CD14-positive monocyte (primary cell): Measurements from ENCODE around the gene ASCC3. TPM values are rescaled to one million over a fixed set of nuclear protein-coding genes. Genes with fewer than 3 reads are reported as not detected.

ENCODE experiments used
- DNase-seq, 3 donors: peaks; one replicate each; pipeline ENCODE4 v3.0.0-alpha.2; 2011 to 2022
- H2AFZ ChIP-seq: 2 replicates; pipeline ENCODE4 v1.6.0; 2012; ENCODE audit warnings: mild to moderate bottlenecking, low read depth, low read length, inconsistent platforms; ENCODE audit not compliant: insufficient read depth, poor library complexity, severe bottlenecking
- H3K27ac ChIP-seq, 2 donors: 1 replicate in 1 of 2; 2 replicates in 1 of 2; pipeline ENCODE4 v1.5.1; 2012 to 2013; ENCODE audit warnings: low read length in 2 of 2, control low read depth in 1 of 2, inconsistent platforms in 1 of 2, low read depth in 1 of 2, mild to moderate bottlenecking in 1 of 2
- H3K27me3 ChIP-seq, 2 donors: one replicate each; pipeline versions ENCODE4 v1.6.0 to v1.6.1; 2011 to 2013; ENCODE audit warnings: low read length in 2 of 2; ENCODE audit not compliant: control insufficient read depth in 2 of 2, insufficient read depth in 2 of 2
- H3K36me3 ChIP-seq, 2 donors: replicated peaks in 1 of 2; 1 replicate in 1 of 2; 2 replicates in 1 of 2; pipeline versions ENCODE4 v1.5.1 to v1.6.1; 2012 to 2013; ENCODE audit warnings: low read length in 2 of 2, control low read depth in 1 of 2, inconsistent platforms in 1 of 2, mild to moderate bottlenecking in 1 of 2; ENCODE audit not compliant: insufficient read depth in 2 of 2, control insufficient read depth in 1 of 2
- H3K4me1 ChIP-seq, 2 donors: 1 replicate in 1 of 2; 2 replicates in 1 of 2; pipeline versions ENCODE4 v1.5.1 to v1.6.1; 2012 to 2013; ENCODE audit warnings: low read length in 2 of 2, control low read depth in 1 of 2, inconsistent platforms in 1 of 2, mild to moderate bottlenecking in 1 of 2, moderate library complexity in 1 of 2; ENCODE audit not compliant: insufficient read depth in 2 of 2, control insufficient read depth in 1 of 2
- H3K4me2 ChIP-seq: replicated peaks from 2 replicates; pipeline ENCODE3; 2012; ENCODE audit warnings: low read length, moderate library complexity, mild to moderate bottlenecking; ENCODE audit not compliant: poor library complexity, severe bottlenecking; ENCODE audit errors: extremely low read depth
- H3K4me3 ChIP-seq, 3 experiments: fragments of 200-600 bp in 1 of 3; sonication (generic) in 1 of 3; replicated peaks in 1 of 3; 1 replicate in 2 of 3; 2 replicates in 1 of 3; pipeline ENCODE4 v1.5.1; 2011 to 2013; ENCODE audit warnings: low read length in 3 of 3, mild to moderate bottlenecking in 3 of 3, control low read depth in 2 of 3, low read depth in 2 of 3, inconsistent platforms in 1 of 3, moderate library complexity in 1 of 3
- H3K79me2 ChIP-seq: 2 replicates; pipeline ENCODE4 v1.6.0; 2012; ENCODE audit warnings: mild to moderate bottlenecking, control low read depth, inconsistent platforms, low read length, moderate library complexity; ENCODE audit not compliant: insufficient read depth
- H3K9ac ChIP-seq: 2 replicates; pipeline ENCODE4 v1.6.0; 2017; ENCODE audit warnings: low read length, mild to moderate bottlenecking; ENCODE audit not compliant: insufficient read depth, poor library complexity, severe bottlenecking
- H3K9me3 ChIP-seq, 2 donors: replicated peaks in 1 of 2; 1 replicate in 1 of 2; 2 replicates in 1 of 2; pipeline versions ENCODE4 v1.5.1 to v1.6.1; 2012 to 2013; ENCODE audit warnings: low read length in 2 of 2, control low read depth in 1 of 2; ENCODE audit not compliant: control insufficient read depth in 1 of 2, insufficient read depth in 1 of 2
- H4K20me1 ChIP-seq: 2 replicates; pipeline ENCODE4 v1.6.0; 2012; ENCODE audit warnings: mild to moderate bottlenecking, low read length, control low read depth, moderate library complexity; ENCODE audit not compliant: insufficient read depth
- H3K27ac Mint-ChIP-seq, 7 donors: one replicate each; pipeline ENCODE4 v1.8.0; 2020; ENCODE audit warnings: mild to moderate bottlenecking in 7 of 7, mixed read lengths in 7 of 7, moderate library complexity in 6 of 7, inconsistent platforms in 2 of 7
- H3K27me3 Mint-ChIP-seq, 3 donors: one replicate each; pipeline ENCODE4 v1.8.0; 2021 to 2022; ENCODE audit warnings: low read depth in 3 of 3, mild to moderate bottlenecking in 3 of 3, mixed read lengths in 3 of 3, moderate library complexity in 3 of 3, inconsistent platforms in 1 of 3
- H3K36me3 Mint-ChIP-seq, 2 donors: one replicate each; pipeline ENCODE4 v1.8.0; 2020; ENCODE audit warnings: mixed read lengths in 2 of 2, inconsistent platforms in 1 of 2, mild to moderate bottlenecking in 1 of 2
- H3K4me1 Mint-ChIP-seq: one replicate; pipeline ENCODE4 v1.8.0; 2020; ENCODE audit warnings: mild to moderate bottlenecking, mixed read lengths
- H3K4me3 Mint-ChIP-seq, 2 donors: one replicate each; pipeline ENCODE4 v1.8.0; 2020; ENCODE audit warnings: mild to moderate bottlenecking in 2 of 2, mixed read lengths in 2 of 2, moderate library complexity in 1 of 2
- H3K9me3 Mint-ChIP-seq, 7 donors: one replicate each; pipeline ENCODE4 v1.8.0; 2020 to 2022; ENCODE audit warnings: mixed read lengths in 7 of 7, mild to moderate bottlenecking in 6 of 7, moderate library complexity in 6 of 7, inconsistent platforms in 2 of 7
- WGBS: methylation state at CpG from one replicate; pipeline ENCODE4 v1.1.5; 2013; ENCODE audit warnings: missing lambda C conversion rate; ENCODE audit not compliant: insufficient coverage; 5-methylcytosine and 5-hydroxymethylcytosine counted together
- intact Hi-C, 2 donors: fragments of 100-400 bp; cut with micrococcal nuclease; formaldehyde crosslinking; loops; one replicate each; pipeline versions ENCODE4 v1.15.0 to v1.15.1; 2023
- polyA plus RNA-seq, 3 donors: library from polyadenylated mRNA; depleted of rRNA in 1 of 3; unstranded in 2 of 3; stranded (reverse) in 1 of 3; fragments of 300-500 nt in 2 of 3; fragments of >200 nt in 1 of 3; fragmentation: Illumina TruSeq in 2 of 3; gene quantifications; 1 replicate in 2 of 3; 2 replicates in 1 of 3; pipeline ENCODE4 v1.2.3, GENCODE V29; 2012 to 2021
- TF ChIP-seq, protein P1 (sequence below): fragments of 200-600 bp; IDR thresholded peaks from one replicate; pipeline ENCODE4 v1.8.0; 2022; ENCODE audit warnings: antibody characterized with exemption, mild to moderate bottlenecking

Gene ASCC3
- polyA plus RNA-seq, 3 donors, result 6.4 to 12.9 (median 10.6) TPM

DNA sequence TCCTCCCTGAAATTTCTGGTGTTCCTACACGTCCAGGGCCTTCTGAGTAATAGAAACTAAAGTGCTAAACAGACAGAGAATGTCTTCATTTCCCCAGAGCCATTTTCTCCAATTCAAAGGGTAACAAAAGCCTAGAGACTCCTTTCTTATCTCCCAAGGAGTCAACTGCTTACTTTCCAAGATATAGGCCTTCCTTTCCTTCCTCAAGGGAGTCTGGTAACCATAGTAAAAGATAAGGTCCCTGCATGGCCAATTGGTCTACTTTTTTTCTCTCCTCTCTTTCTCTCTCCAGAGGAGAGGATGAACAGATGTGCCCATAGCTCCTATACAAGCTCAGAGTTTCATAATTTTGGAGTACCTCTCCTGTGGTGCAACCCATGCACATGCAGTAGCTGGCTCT lies 185.7 kb downstream of the ASCC3 start:
- no peak overlapping the region for H3K4me3 ChIP-seq
- H2AFZ ChIP-seq, result no peak overlapping the region
- no peaks in the 10 kb centered on the region for H4K20me1 ChIP-seq
- intact Hi-C loops, result no loop called here
- H3K4me1 ChIP-seq, result no peaks in the 10 kb centered on the region
- H3K27me3 Mint-ChIP-seq, result no peaks in the 10 kb centered on the region
- H3K36me3 ChIP-seq, result no peaks in the 10 kb centered on the region
- H3K4me3 Mint-ChIP-seq, result no peak overlapping the region
- TF ChIP-seq, protein P1, sequence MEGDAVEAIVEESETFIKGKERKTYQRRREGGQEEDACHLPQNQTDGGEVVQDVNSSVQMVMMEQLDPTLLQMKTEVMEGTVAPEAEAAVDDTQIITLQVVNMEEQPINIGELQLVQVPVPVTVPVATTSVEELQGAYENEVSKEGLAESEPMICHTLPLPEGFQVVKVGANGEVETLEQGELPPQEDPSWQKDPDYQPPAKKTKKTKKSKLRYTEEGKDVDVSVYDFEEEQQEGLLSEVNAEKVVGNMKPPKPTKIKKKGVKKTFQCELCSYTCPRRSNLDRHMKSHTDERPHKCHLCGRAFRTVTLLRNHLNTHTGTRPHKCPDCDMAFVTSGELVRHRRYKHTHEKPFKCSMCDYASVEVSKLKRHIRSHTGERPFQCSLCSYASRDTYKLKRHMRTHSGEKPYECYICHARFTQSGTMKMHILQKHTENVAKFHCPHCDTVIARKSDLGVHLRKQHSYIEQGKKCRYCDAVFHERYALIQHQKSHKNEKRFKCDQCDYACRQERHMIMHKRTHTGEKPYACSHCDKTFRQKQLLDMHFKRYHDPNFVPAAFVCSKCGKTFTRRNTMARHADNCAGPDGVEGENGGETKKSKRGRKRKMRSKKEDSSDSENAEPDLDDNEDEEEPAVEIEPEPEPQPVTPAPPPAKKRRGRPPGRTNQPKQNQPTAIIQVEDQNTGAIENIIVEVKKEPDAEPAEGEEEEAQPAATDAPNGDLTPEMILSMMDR, result no peak
- H3K79me2 ChIP-seq, result no peaks in the 10 kb centered on the region
- H3K27me3 ChIP-seq, result no peaks in the 10 kb centered on the region
- peaks cover 2 to 13% (median 10%) of the 10 kb centered on the region in 7 donors for H3K9me3 Mint-ChIP-seq
- peaks cover 5 to 6% of the 10 kb centered on the region in 2 donors for H3K9me3 ChIP-seq
- WGBS, result 60% methylated on average over 1 of the region's 1 CpG
- no peak overlapping the region for H3K4me2 ChIP-seq
- H3K9ac ChIP-seq, result no peak overlapping the region
- no peaks in the 10 kb centered on the region for H3K4me1 Mint-ChIP-seq
- no peak overlapping the region for H3K27ac ChIP-seq
- peaks cover 9% of the 10 kb centered on the region in 2 donors for H3K36me3 Mint-ChIP-seq
- no peak for DNase-seq
- H3K27ac Mint-ChIP-seq, result no peak overlapping the region

DNA sequence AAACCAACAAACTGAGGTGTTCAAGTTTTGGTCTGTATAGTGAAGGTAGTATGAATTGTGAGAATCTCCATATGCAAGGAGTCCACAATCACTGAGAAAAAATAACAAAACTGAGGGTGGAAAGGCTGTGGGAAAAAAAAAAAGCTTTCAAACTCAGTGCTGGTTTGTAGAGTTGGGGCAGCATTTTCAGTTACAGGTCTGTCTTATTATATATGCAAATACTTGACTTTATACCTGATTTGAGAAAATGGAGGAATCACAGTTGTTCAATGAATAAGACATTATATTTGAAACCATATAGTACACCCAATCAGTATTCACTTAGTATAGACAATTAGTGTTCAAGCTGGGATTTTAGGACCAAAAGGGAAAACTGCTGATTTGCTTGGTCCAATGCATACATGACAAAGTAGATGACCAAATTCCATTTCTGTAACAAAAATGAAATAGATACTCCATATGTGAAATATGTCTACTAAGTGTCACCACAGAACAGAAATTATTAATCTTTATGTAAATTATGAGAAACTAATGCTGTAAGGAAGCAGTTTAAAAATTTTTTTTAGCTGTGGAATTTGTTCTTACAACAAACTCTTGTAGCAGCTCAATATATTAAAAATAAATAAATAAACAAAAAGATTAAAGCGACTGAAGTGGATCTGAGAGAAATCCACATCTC lies 187.7 kb downstream of the ASCC3 start:
- H2AFZ ChIP-seq, result no peak overlapping the region
- WGBS, result no CpG with 5 or more reads among the region's 1 CpG
- H3K27me3 Mint-ChIP-seq, result no peaks in the 10 kb centered on the region
- intact Hi-C loops, result no loop called here
- no peaks in the 10 kb centered on the region for H4K20me1 ChIP-seq
- H3K27ac Mint-ChIP-seq, result no peak overlapping the region
- DNase-seq, result no peak
- H3K4me1 Mint-ChIP-seq, result no peaks in the 10 kb centered on the region
- no peaks in the 10 kb centered on the region for H3K27me3 ChIP-seq
- TF ChIP-seq, protein P1, result no peak
- peaks cover 0 to 2% of the 10 kb centered on the region in 2 donors for H3K36me3 Mint-ChIP-seq
- H3K79me2 ChIP-seq, result no peaks in the 10 kb centered on the region
- no peaks in the 10 kb centered on the region for H3K9me3 ChIP-seq
- H3K4me3 ChIP-seq, result no peak overlapping the region
- H3K9ac ChIP-seq, result no peak overlapping the region
- no peaks in the 10 kb centered on the region for H3K9me3 Mint-ChIP-seq
- no peak overlapping the region for H3K4me2 ChIP-seq
- H3K4me1 ChIP-seq, result no peaks in the 10 kb centered on the region
- no peak overlapping the region for H3K4me3 Mint-ChIP-seq
- no peaks in the 10 kb centered on the region for H3K36me3 ChIP-seq
- H3K27ac ChIP-seq, result no peak overlapping the region
